Osteoblast (primary cell): ENCODE measurements around the gene WWOX. TPM values are rescaled to one million over a fixed set of nuclear protein-coding genes. Genes with fewer than 3 reads are reported as not detected.

ENCODE experiments used
- DNase-seq: peaks from one replicate; pipeline ENCODE4 v3.0.0; 2011; ENCODE audit warnings: low spot score, mixed read lengths; ENCODE audit not compliant: insufficient read length; ENCODE audit errors: missing footprints
- H2AFZ ChIP-seq: 2 replicates; pipeline ENCODE4 v1.6.0; 2011; ENCODE audit warnings: mild to moderate bottlenecking, low read length
- H3K27ac ChIP-seq: 2 replicates; pipeline ENCODE4 v1.5.1; 2011; ENCODE audit warnings: mild to moderate bottlenecking, low read depth, low read length, moderate library complexity
- H3K27me3 ChIP-seq: 2 replicates; pipeline ENCODE4 v1.6.0; 2012; ENCODE audit warnings: mild to moderate bottlenecking, control low read depth, inconsistent platforms, low read length, moderate library complexity; ENCODE audit not compliant: insufficient read depth
- H3K36me3 ChIP-seq: 2 replicates; pipeline ENCODE4 v1.5.1; 2011; ENCODE audit warnings: mild to moderate bottlenecking, low read length, control low read depth, moderate library complexity; ENCODE audit not compliant: insufficient read depth
- H3K4me1 ChIP-seq: 2 replicates; pipeline ENCODE4 v1.5.1; 2011; ENCODE audit warnings: mild to moderate bottlenecking, low read length, control low read depth, moderate library complexity; ENCODE audit not compliant: insufficient read depth
- H3K4me2 ChIP-seq: 2 replicates; pipeline ENCODE4 v1.6.0; 2011; ENCODE audit warnings: mild to moderate bottlenecking, low read length; ENCODE audit not compliant: insufficient read depth
- H3K4me3 ChIP-seq: fragments of 200-600 bp; sonication (generic); 3 replicates; pipeline ENCODE4 v1.5.1; 2012; ENCODE audit warnings: mild to moderate bottlenecking, low read length, inconsistent platforms; ENCODE audit not compliant: insufficient read depth
- H3K79me2 ChIP-seq: 2 replicates; pipeline ENCODE4 v1.6.0; 2012; ENCODE audit warnings: mild to moderate bottlenecking, low read length, control low read depth, inconsistent platforms; ENCODE audit not compliant: insufficient read depth
- H3K9me3 ChIP-seq: 2 replicates; pipeline ENCODE4 v1.5.1; 2011; ENCODE audit warnings: low read depth, low read length, control low read depth
- H4K20me1 ChIP-seq: 2 replicates; pipeline ENCODE4 v1.6.0; 2012; ENCODE audit warnings: mild to moderate bottlenecking, low read length, control low read depth; ENCODE audit not compliant: insufficient read depth
- CTCF ChIP-seq: IDR thresholded peaks from 2 replicates; pipeline ENCODE4 v1.5.1; 2011; ENCODE audit warnings: mild to moderate bottlenecking, low read depth, low read length, moderate library complexity; ENCODE audit errors: extremely low read depth
- total RNA-seq: library from RNA; depleted of rRNA; stranded (reverse); fragments of >200 nt; gene quantifications from 2 replicates; pipeline ENCODE4 v1.2.3, GENCODE V29; 2012

Gene WWOX
- total RNA-seq, 1 donor: 23.9 TPM

DNA sequence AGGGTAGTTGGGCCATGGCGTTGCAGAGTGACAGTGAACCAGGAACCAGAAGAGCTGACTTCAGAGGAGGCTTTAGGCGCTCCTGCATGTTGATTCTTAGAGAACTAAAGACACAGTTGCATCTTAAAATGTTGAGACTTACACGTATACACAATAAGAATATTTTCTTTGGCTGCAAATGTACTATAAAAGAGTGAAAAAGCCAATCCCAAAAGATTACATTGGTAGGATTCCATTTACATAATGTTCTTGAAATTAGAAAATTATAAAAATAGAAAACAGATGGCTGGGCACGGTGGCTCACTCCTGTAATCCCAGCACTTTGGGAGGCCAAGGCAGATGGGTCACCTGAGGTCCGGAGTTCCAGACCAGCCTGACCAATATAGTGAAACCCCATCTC is 738.8 kb downstream of the WWOX start:
- TF ChIP-seq CTCF: no peak
- H2AFZ ChIP-seq: no peak overlapping the region
- no peak overlapping the region for H3K4me2 ChIP-seq
- no peaks in the 10 kb centered on the region for H3K36me3 ChIP-seq
- peaks cover 5% of the 10 kb centered on the region for H3K9me3 ChIP-seq
- H3K4me1 ChIP-seq: no peaks in the 10 kb centered on the region
- H3K4me3 ChIP-seq: no peak overlapping the region
- no peak overlapping the region for H3K27ac ChIP-seq
- no peaks in the 10 kb centered on the region for H3K27me3 ChIP-seq
- DNase-seq: no peak
- no peaks in the 10 kb centered on the region for H4K20me1 ChIP-seq
- H3K79me2 ChIP-seq: no peaks in the 10 kb centered on the region

DNA sequence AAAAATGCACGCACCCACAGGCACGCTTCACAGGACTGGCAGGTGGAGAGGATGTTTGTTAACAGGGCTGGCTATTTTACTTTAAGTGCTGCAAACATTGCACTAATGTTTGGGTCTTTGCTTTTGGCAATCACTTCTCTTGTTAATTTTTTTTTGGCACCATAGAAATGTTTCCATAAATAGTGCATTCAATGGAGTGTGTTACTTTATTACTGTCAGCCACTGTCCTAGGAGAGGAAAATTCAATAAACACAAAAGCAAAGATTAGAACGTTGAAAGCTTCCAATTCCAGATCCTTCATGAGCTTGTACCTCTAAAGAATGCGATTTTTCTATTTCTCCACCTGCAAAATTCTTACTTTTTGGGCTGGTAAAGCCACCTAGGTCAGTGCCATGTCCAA is 743.5 kb downstream of the WWOX start:
- Histone ChIP-seq H3K4me3 (no peak overlapping the region), H3K27me3 (no peaks in the 10 kb centered on the region), H3K36me3 (no peaks in the 10 kb centered on the region), H3K79me2 (no peaks in the 10 kb centered on the region), H3K4me1 (no peaks in the 10 kb centered on the region), H3K27ac (no peak overlapping the region), H3K4me2 (no peak overlapping the region), H2AFZ (no peak overlapping the region), H3K9me3 (peaks cover 8% of the 10 kb centered on the region), H4K20me1 (no peaks in the 10 kb centered on the region)
- TF ChIP-seq CTCF: no peak
- DNase-seq: no peak

DNA sequence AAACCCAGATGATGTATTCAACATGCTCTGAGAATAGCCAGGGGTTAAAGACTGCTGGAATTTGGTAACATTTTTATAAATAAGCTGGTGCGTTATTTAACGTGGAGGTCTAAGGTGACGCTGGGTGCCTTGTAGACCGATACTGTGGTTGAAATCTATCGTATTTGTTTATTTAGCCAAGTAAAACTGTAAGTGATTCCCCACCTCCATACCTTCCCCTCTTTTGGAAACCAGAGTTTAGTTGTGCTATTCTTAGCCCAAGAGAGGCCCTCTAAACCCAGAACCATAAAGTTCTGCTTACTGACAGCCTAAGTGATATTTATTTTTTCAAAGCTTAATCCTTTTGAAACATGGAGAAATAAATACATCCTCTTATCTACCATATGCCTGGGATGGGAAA is 744.5 kb downstream of the WWOX start:
- no peak for DNase-seq
- H3K27me3 ChIP-seq: no peaks in the 10 kb centered on the region
- H3K4me3 ChIP-seq: no peak overlapping the region
- H3K4me1 ChIP-seq: no peaks in the 10 kb centered on the region
- H3K79me2 ChIP-seq: no peaks in the 10 kb centered on the region
- H3K36me3 ChIP-seq: no peaks in the 10 kb centered on the region
- no peak overlapping the region for H3K27ac ChIP-seq
- no peak overlapping the region for H3K4me2 ChIP-seq
- peaks cover 7% of the 10 kb centered on the region for H3K9me3 ChIP-seq
- H4K20me1 ChIP-seq: no peaks in the 10 kb centered on the region
- no peak overlapping the region for H2AFZ ChIP-seq
- no peak for TF ChIP-seq CTCF

DNA sequence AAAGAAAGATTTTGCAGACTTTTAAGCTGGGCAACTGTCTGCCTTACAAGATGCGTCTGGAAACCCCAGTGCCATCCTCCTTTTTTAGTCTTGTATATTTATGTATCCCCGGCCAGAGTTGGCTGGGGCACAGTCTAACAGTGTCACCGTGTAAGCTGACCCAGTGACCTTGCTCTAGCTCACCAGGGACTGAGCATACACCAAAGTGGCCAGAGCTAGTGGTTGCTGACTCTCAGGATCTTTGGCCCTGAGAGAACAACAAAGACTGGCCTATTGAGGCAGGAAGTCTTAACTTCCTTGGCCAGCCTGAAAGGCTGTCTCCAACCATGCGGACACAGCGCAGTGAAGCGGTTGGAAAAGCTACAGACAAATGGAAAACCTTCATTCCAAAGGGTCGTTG is 745.2 kb downstream of the WWOX start:
- Histone ChIP-seq H4K20me1 (no peaks in the 10 kb centered on the region), H3K27ac (no peak overlapping the region), H3K9me3 (peaks cover 7% of the 10 kb centered on the region), H3K4me1 (no peaks in the 10 kb centered on the region), H3K79me2 (no peaks in the 10 kb centered on the region), H3K4me2 (no peak overlapping the region), H3K27me3 (no peaks in the 10 kb centered on the region), H2AFZ (no peak overlapping the region), H3K4me3 (no peak overlapping the region), H3K36me3 (no peaks in the 10 kb centered on the region)
- TF ChIP-seq CTCF: no peak
- DNase-seq: no peak
